Right atrium auricular region (tissue), 2 donors: ENCODE data around the gene VWA7. TPM values are rescaled to one million over a fixed set of nuclear protein-coding genes. Genes with fewer than 3 reads are reported as not detected.

Source experiments
- DNase-seq: peaks from one replicate; pipeline ENCODE4 v3.0.0-alpha.2; 2019; ENCODE audit warnings: low spot score
- H3K27ac ChIP-seq, 2 donors: fragments of 200-600 bp; sonication (generic); 1 replicate in 1 of 2; 2 replicates in 1 of 2; pipeline ENCODE4 v1.5.1; 2016 to 2019
- H3K27me3 ChIP-seq, 2 donors: fragments of 200-600 bp; sonication (generic); one replicate each; pipeline versions ENCODE4 v1.5.1 to v1.6.0; 2017 to 2019
- H3K36me3 ChIP-seq: fragments of 200-600 bp; sonication (generic); one replicate; pipeline ENCODE4 v1.5.1; 2016
- H3K4me1 ChIP-seq, 2 donors: fragments of 200-600 bp; sonication (generic); one replicate each; pipeline versions ENCODE4 v1.5.1 to v1.6.0; 2017 to 2019
- H3K4me3 ChIP-seq, 2 donors: fragments of 200-600 bp; sonication (generic); 1 replicate in 1 of 2; 2 replicates in 1 of 2; pipeline ENCODE4 v1.5.1; 2017 to 2019; ENCODE audit warnings: mild to moderate bottlenecking in 1 of 2, moderate library complexity in 1 of 2
- H3K9me3 ChIP-seq, 2 donors: fragments of 200-600 bp; sonication (generic); one replicate each; pipeline ENCODE4 v1.5.1; 2019
- CTCF ChIP-seq, 2 donors: fragments of 200-600 bp; sonication (generic); IDR thresholded peaks; one replicate each; pipeline ENCODE4 v1.5.1; 2019; ENCODE audit warnings: antibody characterized with exemption in 2 of 2
- total RNA-seq, 2 donors: library from RNA; depleted of rRNA; stranded (reverse); fragments of >200 nt; gene quantifications; one replicate each; pipeline ENCODE4 v1.1.0, GENCODE V29; 2016

Gene VWA7
- total RNA-seq, 2 donors from 2014 or later: 4.1 to 7.5 TPM

DNA sequence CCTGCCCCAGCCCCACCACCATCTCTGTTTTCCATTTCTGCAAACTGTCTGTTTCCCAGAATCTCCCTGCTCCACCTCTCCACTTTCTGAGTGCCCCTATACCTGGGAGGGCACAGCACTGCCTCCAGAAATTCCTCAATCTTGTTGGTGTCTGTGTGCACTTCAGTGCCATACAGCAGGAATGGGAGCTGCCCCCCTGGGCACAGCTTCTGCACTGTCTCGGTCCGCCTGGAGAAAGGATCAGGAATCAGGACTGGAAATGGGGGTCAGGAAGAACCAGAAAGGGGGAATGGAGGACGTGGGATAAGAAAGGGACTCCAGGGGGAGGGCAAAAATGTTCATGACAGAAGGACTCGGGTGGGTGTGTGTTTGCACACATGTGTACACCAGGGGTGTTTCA, 43.4 kb downstream of the VWA7 start:
- TF ChIP-seq CTCF (IDR thresholded peaks at IDR 0.05): no peak
- Histone ChIP-seq H3K36me3 (peaks cover 42% of the 10 kb centered on the region), H3K27ac (peak overlapping the region; percentile 93 to 96), H3K4me3 (no peak overlapping the region), H3K9me3 (no peaks in the 10 kb centered on the region), H3K27me3 (no peaks in the 10 kb centered on the region), H3K4me1 (peaks cover 0 to 55% of the 10 kb centered on the region in 2 donors)
- DNase-seq: no peak

GRCh38 chr6:31732029-31732428, 45.1 kb downstream of the VWA7 start:
- peaks cover 47% of the 10 kb centered on the region for H3K36me3 ChIP-seq
- H3K9me3 ChIP-seq: no peaks in the 10 kb centered on the region
- no peak overlapping the region for H3K4me3 ChIP-seq
- DNase-seq: no peak
- no peak for TF ChIP-seq CTCF (IDR thresholded peaks at IDR 0.05)
- H3K4me1 ChIP-seq: peaks cover 0 to 50% of the 10 kb centered on the region in 2 donors
- no peak overlapping the region for H3K27ac ChIP-seq
- no peaks in the 10 kb centered on the region for H3K27me3 ChIP-seq

GRCh38 chr6:31730631-31731086, 46.5 kb downstream of the VWA7 start:
- no peak for DNase-seq
- Histone ChIP-seq H3K4me1 (peaks cover 0 to 49% of the 10 kb centered on the region in 2 donors), H3K27ac (peak overlapping the region; percentile 92 to 99), H3K36me3 (peaks cover 59% of the 10 kb centered on the region), H3K9me3 (no peaks in the 10 kb centered on the region), H3K27me3 (no peaks in the 10 kb centered on the region), H3K4me3 (peak overlapping the region; percentile 68 to 82)
- no peak for TF ChIP-seq CTCF (IDR thresholded peaks at IDR 0.05)

GRCh38 chr6:31729979-31730630, 47.0 kb downstream of the VWA7 start:
- TF ChIP-seq CTCF (IDR thresholded peaks at IDR 0.05): no peak
- peak; percentile 92 for DNase-seq
- H3K9me3 ChIP-seq: no peaks in the 10 kb centered on the region
- peaks cover 0 to 47% of the 10 kb centered on the region in 2 donors for H3K4me1 ChIP-seq
- peak overlapping the region; percentile 68 to 82 for H3K4me3 ChIP-seq
- no peaks in the 10 kb centered on the region for H3K27me3 ChIP-seq
- H3K27ac ChIP-seq: peak overlapping the region; percentile 92 to 99
- peaks cover 59% of the 10 kb centered on the region for H3K36me3 ChIP-seq

DNA sequence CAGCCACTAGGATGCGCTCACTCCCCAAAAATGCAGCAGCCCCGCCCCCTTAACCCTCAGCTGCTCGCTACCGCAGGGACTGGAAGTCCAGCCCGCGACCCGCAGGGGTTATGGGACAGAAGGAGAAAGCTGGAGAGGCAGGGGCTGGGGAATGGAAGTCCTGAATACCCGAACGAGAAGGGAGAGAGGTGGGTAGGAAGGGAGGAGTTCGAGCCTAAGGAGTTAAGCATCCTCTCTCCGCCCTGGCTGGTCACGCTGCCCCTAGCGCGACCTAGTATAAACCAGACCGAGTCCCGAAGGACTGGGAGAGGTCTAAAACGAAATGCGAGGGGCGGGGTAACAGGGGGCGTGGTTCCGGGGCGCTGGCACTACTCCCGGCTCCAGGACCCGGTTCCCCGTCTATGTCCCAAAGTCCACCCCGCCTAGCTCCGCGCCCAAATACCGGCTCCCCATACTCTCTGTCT, 47.6 kb downstream of the VWA7 start:
- H3K4me3 ChIP-seq: peak overlapping the region; percentile 68 to 82
- TF ChIP-seq CTCF (IDR thresholded peaks at IDR 0.05): peak; percentile 6 to 80
- H3K4me1 ChIP-seq: peaks cover 0 to 42% of the 10 kb centered on the region in 2 donors
- peak overlapping the region; percentile 92 to 99 for H3K27ac ChIP-seq
- DNase-seq: peak; percentile 95
- H3K27me3 ChIP-seq: no peaks in the 10 kb centered on the region
- H3K9me3 ChIP-seq: no peaks in the 10 kb centered on the region
- peaks cover 59% of the 10 kb centered on the region for H3K36me3 ChIP-seq
